HK-2 (cell line): ENCODE measurements around the gene CACNA1D.

Source experiments
- DNase-seq: peaks from one replicate; pipeline ENCODE4 v3.0.0-alpha.2; 2018; ENCODE audit not compliant: unreplicated experiment

CACNA1D gene

GRCh38 chr3:53495146-53495519, 722 bp downstream of the CACNA1D start:
- DNase-seq: no peak

DNA sequence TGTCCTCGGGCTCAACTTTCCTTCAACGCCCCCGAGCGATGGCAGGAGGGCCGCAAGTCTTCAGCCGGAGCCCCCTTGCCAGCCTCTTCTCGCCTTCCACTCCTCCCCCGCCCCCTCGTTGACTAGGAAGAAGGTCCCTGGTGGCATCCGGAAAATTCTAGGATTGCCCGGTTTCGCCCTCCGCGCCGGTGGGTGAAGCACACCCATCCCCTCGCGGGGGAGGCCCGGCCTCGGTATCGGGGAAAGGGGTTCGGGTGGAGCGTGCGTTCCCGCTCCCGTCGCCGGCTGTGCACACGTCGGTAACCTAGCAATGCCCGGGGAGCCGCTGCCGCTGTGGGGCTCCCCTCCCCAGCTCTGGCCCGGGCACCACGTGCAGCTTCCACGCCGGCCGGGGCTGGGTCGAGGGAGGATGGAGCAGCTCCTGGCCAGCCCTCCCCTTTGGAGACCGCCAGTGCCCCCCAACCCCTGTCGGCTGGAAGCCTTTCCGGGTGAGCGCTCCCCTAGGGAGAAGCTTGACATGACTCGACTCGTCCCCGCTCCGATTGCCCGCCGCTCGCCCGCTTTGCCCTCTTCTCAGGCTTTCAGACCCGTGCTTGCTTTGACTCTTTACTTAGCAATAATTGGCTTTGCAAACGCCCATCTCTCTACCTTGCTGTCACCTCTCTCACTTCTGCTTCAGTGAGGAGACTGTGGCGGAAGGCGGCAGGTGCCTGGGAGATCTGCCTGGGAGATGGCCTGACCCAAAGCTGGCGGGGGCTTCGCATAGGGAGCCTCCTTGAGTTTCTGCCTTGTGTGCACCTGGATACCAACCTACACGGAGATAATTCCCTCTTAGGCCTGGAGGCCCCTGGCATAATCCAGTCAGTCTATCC, 1.3 kb downstream of the CACNA1D start:
- no peak for DNase-seq

DNA sequence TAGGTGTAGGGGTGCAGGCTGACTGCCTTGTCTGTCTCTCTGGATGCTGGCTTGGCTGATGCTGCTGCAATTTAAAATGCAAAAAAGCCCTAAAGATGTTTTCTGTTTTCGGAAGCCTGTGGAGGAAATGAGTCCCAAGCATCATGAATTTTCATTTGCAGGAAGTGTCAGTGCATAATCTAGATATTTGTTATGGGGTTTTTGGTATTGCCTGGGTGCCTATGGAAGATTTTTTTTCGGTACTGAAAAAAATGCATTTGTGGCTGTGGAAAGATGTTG, 1.9 kb downstream of the CACNA1D start:
- no peak for DNase-seq

GRCh38 chr3:53496984-53497383, 2.6 kb downstream of the CACNA1D start:
- no peak for DNase-seq

GRCh38 chr3:53498806-53499641, 4.6 kb downstream of the CACNA1D start:
- DNase-seq: no peak

DNA sequence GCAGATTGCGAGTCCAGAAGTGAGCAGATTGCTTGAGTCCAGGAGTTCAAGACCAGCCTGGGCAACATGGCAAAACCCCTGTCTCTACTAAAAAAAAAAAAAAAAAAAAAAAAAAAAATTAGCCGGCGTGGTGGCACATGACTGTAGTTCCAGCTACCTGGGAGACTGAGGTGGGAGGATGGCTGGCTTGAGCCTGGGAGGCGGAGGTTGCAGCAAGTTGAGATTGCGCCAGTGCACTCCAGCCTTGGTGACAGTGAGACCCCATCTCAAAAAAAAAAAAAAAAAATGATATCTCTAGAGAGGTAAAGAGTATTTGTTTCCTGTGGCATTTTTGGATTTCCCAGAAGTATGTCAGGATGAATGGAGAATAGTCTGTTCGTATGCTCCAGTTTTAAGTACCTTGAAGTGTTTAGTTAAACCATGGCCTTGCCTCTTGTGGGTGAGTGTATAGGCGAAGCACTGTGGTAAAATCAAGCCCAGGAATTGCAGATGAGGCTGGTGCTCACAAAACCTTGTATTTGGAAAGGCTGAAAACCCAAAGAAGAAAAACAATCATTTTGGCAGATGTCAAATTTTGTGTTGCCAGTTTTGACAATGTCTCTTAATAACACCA, 5.9 kb downstream of the CACNA1D start:
- DNase-seq: no peak

GRCh38 chr3:53501178-53501577, 6.8 kb downstream of the CACNA1D start:
- no peak for DNase-seq

- no peak for DNase-seq
Measured at GRCh38 chr3:53502737-53503136, 8.3 kb downstream of the CACNA1D start.

DNA sequence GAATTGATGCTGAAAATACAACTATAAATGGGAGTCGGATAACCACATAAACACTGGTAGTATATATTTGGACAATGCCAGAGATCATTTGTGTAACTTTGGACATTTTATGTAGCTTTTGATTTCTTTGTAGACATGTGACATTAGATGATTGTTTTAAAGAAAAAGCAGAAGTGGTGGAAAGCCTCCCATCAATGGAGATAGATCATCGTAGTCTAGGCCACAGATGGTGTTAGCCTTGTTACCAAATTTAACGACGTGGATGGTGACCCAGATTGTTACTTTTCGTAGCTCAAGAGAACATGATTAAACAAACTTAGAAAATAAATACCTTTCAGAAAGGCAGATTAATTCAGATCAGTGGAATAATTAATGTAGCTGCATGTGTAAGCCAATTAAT, 8.8 kb downstream of the CACNA1D start:
- no peak for DNase-seq

GRCh38 chr3:53506110-53506762, 11.8 kb downstream of the CACNA1D start:
- DNase-seq: no peak

- no peak for DNase-seq
Measured at GRCh38 chr3:53506763-53507145, 12.3 kb downstream of the CACNA1D start.

DNA sequence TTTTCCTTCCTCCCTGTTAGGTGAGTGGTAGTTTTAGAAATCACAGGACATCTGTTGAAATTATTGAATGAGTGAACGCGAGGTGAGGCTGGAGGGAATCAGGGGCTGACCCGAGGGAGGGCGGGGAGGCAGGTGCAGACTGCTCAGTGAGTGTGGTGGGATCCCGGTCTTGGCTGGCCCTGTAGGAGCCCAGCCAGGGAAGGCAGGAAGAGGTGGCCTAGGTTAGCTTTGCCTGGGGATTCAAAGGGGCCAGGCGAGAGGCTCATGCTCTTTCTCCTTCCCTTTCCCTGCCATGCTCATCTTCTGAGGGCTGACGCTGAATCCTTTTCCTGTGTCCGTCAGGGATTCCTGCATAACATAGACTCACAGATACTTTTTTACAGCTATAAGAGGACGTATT, 15.1 kb downstream of the CACNA1D start:
- no peak for DNase-seq

GRCh38 chr3:53510508-53510907, 16.1 kb downstream of the CACNA1D start:
- no peak for DNase-seq

DNA sequence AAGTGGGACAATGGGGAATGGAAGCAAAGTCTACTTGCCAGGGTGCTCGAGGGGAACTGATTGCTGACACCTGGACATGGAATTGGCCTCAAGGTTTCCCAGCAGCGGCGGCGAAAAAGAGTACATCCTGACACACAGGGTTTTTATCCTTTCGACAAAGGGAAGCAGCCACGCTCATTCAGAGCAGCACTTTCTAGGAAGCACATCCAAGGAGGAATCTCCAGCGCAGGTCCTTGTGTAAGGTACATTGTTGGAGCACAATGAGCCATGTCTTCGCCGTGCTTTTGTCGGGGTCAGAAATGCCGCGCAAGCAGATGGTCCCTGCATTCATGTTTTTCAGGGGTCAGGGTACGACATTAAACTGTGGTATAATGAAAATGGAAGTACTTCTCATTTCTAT, 16.8 kb downstream of the CACNA1D start:
- DNase-seq: no peak

GRCh38 chr3:53513556-53514190, 19.3 kb downstream of the CACNA1D start:
- DNase-seq: no peak

DNA sequence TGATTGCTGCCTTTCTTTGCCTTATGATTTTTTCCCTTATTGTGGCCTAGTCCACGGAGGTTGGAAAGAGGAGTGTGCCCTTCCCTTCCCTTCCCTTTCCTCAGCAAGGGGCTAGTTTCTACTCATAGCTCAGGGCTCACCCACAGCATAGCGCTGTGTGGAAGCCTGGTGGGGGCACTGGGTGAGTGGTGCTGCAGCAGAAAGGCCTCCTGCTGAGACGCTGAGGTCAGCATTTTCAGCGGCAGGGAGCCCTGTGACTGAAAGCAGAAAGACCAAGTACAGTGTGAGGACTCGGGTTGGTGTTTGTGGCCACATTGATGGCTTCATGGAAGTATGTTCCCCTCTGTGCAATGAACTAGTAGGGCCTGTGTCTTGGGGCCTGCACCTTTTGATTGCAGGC, 21.9 kb downstream of the CACNA1D start:
- no peak for DNase-seq

- no peak for DNase-seq
Measured at GRCh38 chr3:53518495-53518981, 24.1 kb downstream of the CACNA1D start.

DNA sequence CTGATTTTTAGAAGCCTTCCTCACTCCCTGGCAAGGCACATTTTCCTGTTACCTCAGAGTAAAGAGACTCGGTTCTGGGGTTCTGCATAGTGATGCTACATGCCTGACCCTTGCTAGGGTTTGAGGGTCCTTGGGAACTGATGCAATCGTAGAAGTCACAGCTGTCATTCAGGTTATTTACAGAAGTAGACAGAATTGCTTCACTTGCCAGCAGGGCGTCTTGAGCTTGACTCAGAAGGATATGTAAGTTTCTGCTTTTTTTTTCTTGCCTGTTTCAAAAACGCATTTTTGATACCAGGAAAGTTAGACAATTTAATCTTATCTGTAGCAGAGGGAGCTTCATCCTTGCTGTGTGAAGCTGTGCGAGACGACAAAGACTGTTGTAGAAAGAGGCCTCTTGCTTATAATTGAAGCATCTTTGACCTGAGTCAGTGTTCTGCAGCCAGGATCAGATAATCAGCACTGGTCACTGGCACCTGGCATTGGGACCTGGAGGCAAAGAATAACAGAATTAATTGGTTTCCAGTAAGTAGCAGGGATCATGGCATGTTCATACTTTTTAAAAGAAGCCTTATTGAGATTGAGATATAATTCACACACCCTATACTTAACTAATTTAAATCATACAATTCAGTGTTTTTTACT, 24.8 kb downstream of the CACNA1D start:
- DNase-seq: no peak

DNA sequence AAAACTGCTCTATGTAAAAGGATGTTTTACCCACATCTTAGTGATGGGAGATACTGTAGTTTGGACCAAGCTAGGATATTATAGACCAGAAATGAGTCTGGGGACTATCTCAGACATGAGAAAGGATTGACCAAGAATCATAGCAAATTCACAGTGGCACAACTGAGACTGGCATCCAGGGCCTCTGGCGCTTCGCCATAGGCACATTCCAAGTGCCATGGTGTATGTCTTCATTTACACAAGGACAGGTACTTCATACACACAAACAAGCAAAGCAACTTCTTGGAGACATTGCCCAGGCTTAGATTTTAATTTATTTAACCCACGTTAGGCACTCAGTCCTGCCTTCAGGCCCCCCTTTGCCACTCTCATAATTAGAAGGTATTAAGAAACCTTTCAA, 28.9 kb downstream of the CACNA1D start:
- no peak for DNase-seq

- no peak for DNase-seq
Measured at GRCh38 chr3:53524566-53524965, 30.2 kb downstream of the CACNA1D start.
